ENCODE results near the gene SAMSN1.
"Not testable (repeated sequence)": the region's sequence is repeated elsewhere in the genome, so short reads cannot be mapped to it uniquely, and the experiment has no call there.

SAMSN1 gene

GRCh38 chr21:14527696-14528652 is 18.1 kb downstream of the SAMSN1 start:
- DNase-seq (ENCODE audit: low read depth) = no peak

GRCh38 chr21:14526836-14527695 is 19.0 kb downstream of the SAMSN1 start:
- DNase-seq (ENCODE audit: low read depth) = no peak

GRCh38 chr21:14526199-14526598 is 19.9 kb downstream of the SAMSN1 start:
- no peak for DNase-seq (ENCODE audit: low read depth)

- no peak for DNase-seq (ENCODE audit: low read depth)
Measured at GRCh38 chr21:14523234-14523633, 22.9 kb downstream of the SAMSN1 start.

GRCh38 chr21:14522736-14523135 is 23.4 kb downstream of the SAMSN1 start:
- DNase-seq (ENCODE audit: low read depth) = no peak

- DNase-seq (ENCODE audit: low read depth) = no peak
Measured at GRCh38 chr21:14520535-14520934, 25.6 kb downstream of the SAMSN1 start.

- no peak for DNase-seq (ENCODE audit: low read depth)
Measured at GRCh38 chr21:14519000-14519399, 27.1 kb downstream of the SAMSN1 start.

GRCh38 chr21:14513804-14514203 is 32.3 kb downstream of the SAMSN1 start:
- DNase-seq (ENCODE audit: low read depth) = no peak

GRCh38 chr21:14506859-14507457 is 39.2 kb downstream of the SAMSN1 start:
- not testable (repeated sequence) for DNase-seq (ENCODE audit: low read depth)

GRCh38 chr21:14500873-14501272 is 45.2 kb downstream of the SAMSN1 start:
- DNase-seq (ENCODE audit: low read depth) = no peak

- DNase-seq (ENCODE audit: low read depth) = no peak
Measured at GRCh38 chr21:14499316-14499715, 46.8 kb downstream of the SAMSN1 start.

- no peak for DNase-seq (ENCODE audit: low read depth)
Measured at GRCh38 chr21:14497825-14498224, 48.3 kb downstream of the SAMSN1 start.

GRCh38 chr21:14495075-14495474 is 51.0 kb downstream of the SAMSN1 start:
- DNase-seq (ENCODE audit: low read depth) = no peak

- DNase-seq (ENCODE audit: low read depth) = not testable (repeated sequence)
Measured at GRCh38 chr21:14494181-14494580, 51.9 kb downstream of the SAMSN1 start.

- DNase-seq (ENCODE audit: low read depth) = no peak
Measured at GRCh38 chr21:14493731-14494130, 52.4 kb downstream of the SAMSN1 start.

GRCh38 chr21:14492931-14493330 is 53.2 kb downstream of the SAMSN1 start:
- DNase-seq (ENCODE audit: low read depth) = no peak

GRCh38 chr21:14491269-14491681 is 54.8 kb downstream of the SAMSN1 start:
- no peak for DNase-seq (ENCODE audit: low read depth)

GRCh38 chr21:14488672-14489204 is 57.4 kb downstream of the SAMSN1 start:
- no peak for DNase-seq (ENCODE audit: low read depth)

- DNase-seq (ENCODE audit: low read depth) = no peak
Measured at GRCh38 chr21:14487490-14488432, 58.4 kb downstream of the SAMSN1 start.

- DNase-seq (ENCODE audit: low read depth) = no peak
Measured at GRCh38 chr21:14486869-14487268, 59.2 kb downstream of the SAMSN1 start.
